NCI-H1092 treated with DMSO at 0.1 percent for 48 hours (cell line): Measurements from ENCODE around the gene CP.
"Not testable (repeated sequence)": the region's sequence is repeated elsewhere in the genome, so short reads cannot be mapped to it uniquely, and the experiment has no call there.

ENCODE experiments used
- DNase-seq: peaks from one replicate; lab custom pipeline; 2025; lab: John Stamatoyannopoulos, UW

CP gene

DNA sequence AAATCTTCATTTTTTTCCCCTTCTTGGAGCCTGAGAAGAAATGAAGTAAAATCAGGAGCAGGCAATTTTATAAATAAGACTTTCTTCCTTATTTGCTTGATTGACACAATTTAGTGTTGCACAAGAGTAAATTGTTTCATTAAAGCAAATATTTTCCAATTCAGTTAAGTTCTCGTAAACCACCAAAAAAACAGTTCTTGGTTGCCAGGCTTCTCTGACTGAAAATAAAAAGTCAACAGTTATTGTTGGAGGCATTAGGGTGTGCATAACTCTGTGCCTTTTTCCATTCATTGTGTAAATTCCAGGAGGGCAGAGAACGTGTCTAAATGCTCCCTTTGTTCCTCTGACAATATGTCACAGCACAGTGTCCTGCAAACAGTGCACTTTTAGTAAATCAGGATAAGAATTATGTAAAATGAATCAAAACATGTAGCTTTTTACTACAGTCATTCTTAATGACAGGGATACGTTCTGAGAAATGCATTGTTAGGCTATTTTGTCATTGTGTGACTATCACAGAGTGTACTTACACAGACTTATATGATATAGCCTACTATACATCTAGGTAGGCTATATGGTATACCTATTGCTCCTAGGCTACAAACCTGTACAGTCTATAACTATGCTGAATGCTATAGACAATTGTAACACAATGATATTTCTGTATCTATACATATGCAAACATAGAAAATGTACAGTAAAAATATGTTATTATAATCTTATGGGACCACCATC is at the start of gene CP:
TSS of gene CP (minus strand) at position 47 of the 735 bp plus-strand sequence. CDS start at position 10, 37 bp downstream.
- DNase-seq: no peak

DNA sequence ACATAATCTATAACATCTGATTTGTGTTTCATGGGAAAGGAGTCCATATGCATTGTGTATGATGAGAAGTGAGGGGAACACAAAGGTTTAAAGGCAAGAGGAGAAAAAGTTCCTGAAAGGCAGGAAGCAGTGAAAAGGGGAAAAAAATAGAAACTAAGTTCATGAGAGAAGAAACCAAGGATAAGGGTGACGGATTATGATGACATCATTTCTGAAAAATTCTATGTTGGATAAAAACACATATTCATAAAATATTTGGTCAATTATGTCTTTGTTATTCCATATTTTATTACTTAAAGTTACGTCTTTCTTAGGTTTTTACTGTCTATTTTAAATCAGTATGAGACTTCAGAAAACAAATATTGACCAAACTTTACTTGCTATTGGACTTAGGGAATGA is 48.6 kb upstream of the CP start:
- DNase-seq: no peak

DNA sequence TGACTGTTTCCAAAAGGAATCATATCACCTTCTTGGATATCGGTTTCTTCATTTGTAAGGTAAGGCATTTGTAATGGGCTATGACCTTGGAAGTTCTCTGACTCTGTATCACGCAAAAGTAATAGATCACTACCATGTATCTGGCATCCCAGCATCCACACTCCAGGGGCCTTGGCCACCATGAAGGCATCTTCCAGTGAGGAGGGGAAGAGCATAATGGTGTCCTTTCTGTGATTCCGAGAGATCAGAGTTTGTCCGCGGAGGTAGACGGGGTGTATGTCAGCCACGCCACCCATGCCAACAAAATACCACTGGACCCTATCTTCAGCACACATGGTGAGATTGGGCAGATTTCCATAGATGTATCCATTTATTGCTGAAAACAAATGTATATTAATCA is 48.1 kb upstream of the CP start:
- DNase-seq: no peak

DNA sequence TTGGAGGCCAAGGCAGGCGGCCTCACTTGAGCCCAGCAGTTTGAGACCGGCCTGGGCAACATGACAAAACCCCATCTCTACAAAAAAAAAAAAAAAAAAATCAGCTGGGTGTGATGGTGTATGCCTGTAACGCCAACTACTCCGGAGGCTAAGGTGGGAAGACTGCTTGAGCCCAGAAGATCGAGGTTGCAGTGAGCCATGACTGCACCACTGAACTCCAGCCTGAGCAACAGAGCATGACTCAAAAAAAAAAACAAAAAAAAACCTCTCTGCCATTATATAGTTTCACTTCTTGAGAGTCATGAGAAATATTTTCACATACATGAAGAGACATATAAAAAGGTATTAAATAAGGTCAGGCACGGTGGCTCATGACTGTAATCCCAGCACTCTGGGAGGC is 45.9 kb upstream of the CP start:
- DNase-seq: no peak

GRCh38 chr3:149266736-149267135 is 45.1 kb upstream of the CP start:
- no peak for DNase-seq

DNA sequence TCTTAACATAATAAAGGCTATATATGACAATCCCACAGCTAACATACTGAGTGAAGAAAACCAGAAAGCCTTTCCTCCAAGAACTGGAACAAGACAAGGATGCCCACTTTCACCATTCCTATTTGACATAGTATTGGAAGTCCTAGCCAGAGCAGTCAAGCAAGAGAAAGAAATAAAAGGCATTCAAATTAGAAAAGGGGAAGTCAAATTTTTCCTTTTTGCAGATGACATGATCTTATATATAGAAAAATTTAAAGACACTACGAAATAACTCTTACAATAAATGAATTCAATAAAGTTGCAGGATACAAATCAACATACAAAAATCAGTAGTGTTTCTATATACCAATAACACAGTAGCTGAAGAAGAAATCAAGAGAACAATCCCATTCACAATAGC is 42.2 kb upstream of the CP start:
- no peak for DNase-seq

- DNase-seq: no peak
Observed at GRCh38 chr3:149258714-149259113, 37.1 kb upstream of the CP start.

GRCh38 chr3:149258298-149258697 is 36.7 kb upstream of the CP start:
- DNase-seq: no peak

- no peak for DNase-seq
Observed at GRCh38 chr3:149252272-149252671, 30.6 kb upstream of the CP start.

DNA sequence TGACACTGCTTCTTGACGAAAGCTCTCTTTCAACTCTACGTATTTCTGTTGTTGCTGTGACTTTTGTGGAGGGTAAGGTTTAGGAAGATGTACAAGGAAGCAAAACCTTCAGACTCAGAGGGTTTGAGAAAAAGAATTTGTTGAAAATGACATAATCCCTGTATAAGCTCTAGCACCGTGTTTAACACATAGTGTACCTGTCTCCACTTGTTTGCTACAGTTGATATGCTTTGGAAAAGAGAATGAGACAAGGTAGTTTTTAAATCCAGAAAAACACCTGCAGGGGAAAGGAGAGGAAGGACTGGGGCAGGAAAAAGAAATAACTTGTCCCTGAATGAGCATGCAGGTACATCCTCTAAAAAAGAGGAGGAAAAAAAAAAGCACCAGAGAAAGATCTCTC is 29.6 kb upstream of the CP start:
- no peak for DNase-seq

- no peak for DNase-seq
Observed at GRCh38 chr3:149247929-149248691, 26.5 kb upstream of the CP start.

DNA sequence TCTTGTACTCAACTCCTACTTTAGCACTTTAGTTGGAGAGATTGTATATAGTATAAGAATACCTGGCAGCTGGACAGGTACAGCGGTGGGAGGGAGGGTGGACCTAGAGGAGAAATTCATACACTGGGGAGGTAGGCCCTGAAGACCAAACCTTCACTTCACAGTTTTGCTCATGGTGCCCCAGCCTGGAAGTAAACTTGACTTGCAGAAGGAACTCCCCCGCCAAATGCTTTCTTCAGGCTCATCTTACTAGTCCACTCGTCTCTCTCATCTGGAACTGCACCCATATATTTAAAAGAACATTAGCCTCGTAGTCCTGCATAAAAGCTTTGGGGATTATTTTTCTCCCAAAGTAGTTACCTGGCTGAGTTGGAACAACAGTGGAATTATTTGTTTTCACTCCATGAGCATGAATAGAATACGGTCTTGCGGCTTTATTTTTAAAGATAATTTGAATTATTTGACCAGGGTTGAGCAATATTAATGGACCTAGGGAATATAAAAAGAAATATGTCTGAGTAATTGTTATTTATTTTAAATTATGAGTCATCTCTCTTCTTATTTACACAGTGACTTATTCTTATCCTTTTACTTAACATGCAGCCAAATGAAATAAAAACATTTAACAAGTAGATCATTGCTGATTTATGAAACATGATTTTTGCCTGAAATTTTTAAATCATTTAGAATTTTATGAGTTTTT is 25.5 kb upstream of the CP start:
- no peak for DNase-seq

GRCh38 chr3:149245738-149246451 is 24.3 kb upstream of the CP start:
- DNase-seq: no peak

- DNase-seq: no peak
Observed at GRCh38 chr3:149243540-149243939, 21.9 kb upstream of the CP start.

GRCh38 chr3:149239357-149239936 is 17.8 kb upstream of the CP start:
- DNase-seq: no peak

GRCh38 chr3:149238268-149238667 is 16.6 kb upstream of the CP start:
- not testable (repeated sequence) for DNase-seq

- DNase-seq: no peak
Observed at GRCh38 chr3:149235599-149236424, 14.2 kb upstream of the CP start.

- DNase-seq: no peak
Observed at GRCh38 chr3:149234671-149235245, 13.1 kb upstream of the CP start.

GRCh38 chr3:149233323-149233722 is 11.7 kb upstream of the CP start:
- DNase-seq: no peak

- DNase-seq: no peak
Observed at GRCh38 chr3:149231871-149232270, 10.2 kb upstream of the CP start.
